Hematopoietic multipotent progenitor cell treated with erythropoietin and hydrocortisone succinate and interleukin-3 and kit ligand, for 17 days (in vitro differentiated cells): ENCODE data around the gene ASB1.
A peak's percentile ranks its signal among the peaks of the same experiment; 100 is the strongest.

ENCODE experiments used
- DNase-seq: peaks from one replicate; pipeline ENCODE4 v3.0.0-alpha.2; 2015; ENCODE audit warnings: low spot score

The ASB1 gene

DNA sequence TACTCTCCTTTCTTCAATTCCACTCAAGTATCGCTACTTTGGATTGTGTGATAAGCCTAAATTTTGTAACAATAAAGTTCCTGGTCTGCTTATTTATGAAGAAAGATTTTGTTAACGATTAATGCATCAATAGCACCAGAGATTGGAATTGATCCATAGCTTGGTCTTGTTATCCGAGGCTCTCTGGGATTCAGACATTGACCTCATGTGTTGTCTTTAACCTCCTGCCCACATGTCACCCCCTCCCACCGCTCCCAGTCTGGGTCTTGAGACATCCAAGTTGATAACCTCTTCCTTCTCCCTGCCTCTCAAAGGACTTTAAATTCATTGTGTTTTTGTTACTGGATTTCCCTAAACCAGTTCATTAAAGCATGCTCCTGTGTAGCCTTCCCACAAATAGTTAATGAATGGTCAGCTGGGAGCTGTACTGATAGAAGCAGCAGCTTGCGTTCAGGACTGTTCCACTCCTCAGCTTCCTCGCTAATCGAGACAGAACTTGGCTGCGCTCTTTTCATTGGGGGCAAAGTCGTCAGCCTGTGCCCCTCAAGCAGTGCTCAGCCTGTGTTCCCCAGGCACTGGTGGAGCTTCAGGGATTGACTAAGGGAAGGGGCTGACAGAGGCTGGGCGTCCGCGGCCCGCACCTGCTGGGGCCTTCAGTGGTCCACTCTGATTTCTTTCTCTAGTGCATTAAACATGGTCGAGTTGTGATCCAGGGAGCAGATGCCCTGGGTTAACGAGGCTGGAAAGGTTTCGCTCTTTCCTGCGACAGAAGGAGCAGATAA, 18.9 kb downstream of the ASB1 start:
- no peak for DNase-seq

DNA sequence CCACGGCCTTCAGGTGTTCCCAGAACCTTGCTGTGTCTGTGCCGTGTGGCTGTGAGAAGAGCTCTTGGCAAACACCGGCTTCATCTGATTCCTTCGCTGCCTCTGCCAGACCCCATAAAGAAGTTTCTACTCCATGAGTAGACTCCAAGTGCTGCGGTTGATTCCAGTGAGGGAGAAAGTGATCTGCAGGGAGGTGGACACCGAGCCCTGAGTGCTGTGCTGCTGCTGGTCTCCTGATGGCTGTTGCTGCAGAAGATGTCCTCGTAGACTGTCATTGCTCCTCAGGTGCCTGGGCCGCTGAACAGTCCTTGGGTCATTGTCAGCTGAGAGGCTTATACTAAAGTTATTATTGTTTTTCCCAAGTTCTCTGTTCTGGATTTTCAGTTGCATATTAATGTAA, 19.6 kb downstream of the ASB1 start:
- no peak for DNase-seq

DNA sequence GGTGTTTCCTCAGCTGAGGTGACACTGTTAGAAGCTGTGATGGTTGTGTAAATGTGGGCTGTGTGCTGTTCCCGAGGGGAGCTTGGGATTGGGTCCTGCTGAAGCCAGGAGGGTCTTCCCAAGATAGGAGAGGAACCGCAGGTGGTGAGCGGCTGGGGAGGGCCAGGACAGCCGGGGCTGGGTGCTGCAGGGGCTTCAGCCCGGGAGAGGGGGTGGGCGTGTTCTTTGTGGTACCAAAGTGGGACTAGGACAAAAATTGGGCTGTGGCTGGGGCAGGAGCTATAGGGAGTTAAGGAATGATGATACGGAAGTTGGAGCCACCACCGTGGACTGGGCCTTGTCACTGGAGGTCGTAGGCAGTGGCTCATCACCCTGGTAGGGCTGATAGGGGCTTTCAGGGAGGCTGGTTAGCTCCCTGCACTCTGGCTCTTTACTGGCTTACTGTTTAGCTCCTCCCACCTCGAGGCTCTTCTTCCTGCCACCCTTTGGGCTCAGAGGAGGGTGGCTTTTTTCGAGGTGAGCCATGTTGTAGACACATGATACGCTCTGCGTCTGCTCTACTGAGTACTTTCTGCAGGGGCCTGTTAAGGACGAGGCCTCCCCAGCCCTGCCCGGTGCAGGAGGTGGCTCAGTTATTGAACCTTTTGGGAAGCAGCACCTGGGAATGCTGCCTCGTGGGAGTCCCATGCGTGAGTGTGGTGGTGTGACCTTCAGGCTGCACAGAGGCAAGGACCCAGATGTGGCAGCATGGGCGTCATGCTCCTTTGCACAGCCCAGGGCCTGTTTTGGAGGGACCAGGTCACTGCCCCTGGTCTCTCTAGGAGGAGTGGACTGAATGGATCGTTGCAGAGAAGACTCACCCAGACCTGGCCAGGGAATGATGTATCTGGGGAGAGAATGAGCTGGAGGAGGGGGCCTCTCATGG, 21.6 kb downstream of the ASB1 start:
- no peak for DNase-seq

DNA sequence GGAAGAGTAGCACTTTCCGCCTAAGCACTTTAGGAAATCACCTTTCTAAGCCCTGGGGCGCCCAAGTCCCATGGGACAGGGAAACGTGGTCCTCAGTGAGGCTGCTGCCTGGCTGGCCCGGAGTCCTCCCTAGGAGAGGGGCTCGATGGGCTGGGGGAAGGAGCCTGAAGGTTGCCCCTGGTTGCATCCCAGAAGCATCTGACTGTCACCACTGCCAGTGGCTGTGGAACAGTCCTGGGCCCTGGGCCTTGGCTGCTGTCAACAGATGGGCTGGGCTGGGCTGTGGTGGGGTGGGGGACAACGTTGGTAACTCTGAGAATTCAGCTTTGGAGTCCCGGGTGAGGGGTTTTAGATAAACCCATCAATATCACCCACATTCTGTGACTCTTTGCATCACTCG, 22.5 kb downstream of the ASB1 start:
- no peak for DNase-seq

DNA sequence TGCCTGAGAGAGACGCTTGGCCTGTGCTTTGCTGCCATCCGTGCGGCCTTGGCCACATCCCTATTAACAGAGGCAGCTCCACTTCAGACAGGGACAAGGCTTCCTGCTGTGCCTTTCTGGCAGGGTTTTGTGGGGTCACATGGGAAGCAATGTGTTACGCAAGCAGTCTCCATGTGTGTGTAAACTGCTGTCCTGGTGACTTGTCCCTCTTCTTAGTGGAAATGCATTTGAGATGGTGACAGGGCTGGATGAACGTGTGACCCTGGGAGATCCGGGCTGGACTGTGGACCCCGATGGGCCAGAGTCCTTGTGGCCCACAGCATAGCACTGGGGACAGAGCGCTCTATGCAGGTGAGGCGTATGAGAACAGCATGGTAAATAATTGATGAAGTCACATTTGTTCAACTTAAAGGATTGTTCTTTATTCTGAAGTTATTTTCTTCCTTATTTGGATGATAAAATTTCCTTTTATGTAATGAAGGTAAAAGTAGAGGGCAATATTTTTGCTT, 23.2 kb downstream of the ASB1 start:
- no peak for DNase-seq

DNA sequence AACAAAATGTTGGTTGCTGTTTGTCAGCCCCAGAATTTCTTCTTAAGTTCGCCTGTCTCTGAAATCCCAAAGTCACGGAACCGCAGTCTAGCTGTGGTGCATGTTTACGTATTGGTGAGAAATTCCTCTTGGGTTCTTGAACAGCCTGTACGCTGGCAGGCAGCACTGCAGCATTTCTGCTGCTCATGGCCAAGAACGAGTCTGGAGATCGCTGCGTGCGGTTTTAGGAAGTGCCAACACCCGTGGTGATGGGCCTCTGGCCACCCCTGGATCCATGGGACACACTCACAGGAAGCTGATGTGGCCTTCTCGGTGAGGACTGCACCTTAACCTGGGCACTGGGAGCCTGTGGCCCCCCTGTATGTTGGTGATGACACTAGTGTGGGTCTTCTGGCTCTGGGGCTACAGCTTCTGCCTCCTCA, 23.7 kb downstream of the ASB1 start:
- no peak for DNase-seq

DNA sequence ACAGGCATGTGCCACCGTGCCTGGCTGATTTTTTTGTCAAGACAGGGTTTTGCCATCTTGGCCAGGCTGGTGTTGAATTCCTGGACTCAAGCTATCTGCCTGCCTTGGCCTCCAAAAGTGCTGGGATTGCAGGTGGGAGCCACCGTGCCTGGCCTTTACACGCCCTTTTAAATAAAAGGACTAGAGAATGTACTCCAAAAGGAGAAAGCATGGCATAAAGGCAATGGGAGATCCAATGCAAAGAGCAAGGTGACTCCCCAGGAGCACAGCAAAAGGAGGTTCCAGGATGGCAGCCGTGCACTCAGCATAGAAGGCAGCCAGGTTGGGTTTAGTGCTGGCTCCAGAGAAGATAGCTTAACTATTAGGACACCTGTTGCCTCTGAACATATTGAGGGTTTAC, 27.1 kb downstream of the ASB1 start:
- DNase-seq = no peak

DNA sequence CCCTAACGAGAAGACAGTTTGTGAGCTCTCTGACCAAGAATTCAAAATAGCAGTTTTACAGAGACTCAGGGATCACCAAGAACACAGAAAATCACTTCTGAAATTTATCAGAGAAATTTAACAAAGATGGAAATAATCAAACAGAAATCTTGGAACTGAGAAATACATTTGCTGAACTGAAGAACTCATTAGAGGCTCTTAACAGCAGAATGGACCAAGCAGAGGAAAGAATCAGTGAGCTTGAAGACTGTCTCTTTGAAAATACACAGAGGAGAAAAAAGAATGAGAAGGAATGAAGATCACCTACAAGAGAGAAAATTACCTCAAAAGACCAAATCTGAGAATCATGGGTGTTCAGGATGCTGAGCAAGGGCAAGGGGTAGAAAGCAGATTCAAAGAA, 29.7 kb downstream of the ASB1 start:
- DNase-seq = no peak

DNA sequence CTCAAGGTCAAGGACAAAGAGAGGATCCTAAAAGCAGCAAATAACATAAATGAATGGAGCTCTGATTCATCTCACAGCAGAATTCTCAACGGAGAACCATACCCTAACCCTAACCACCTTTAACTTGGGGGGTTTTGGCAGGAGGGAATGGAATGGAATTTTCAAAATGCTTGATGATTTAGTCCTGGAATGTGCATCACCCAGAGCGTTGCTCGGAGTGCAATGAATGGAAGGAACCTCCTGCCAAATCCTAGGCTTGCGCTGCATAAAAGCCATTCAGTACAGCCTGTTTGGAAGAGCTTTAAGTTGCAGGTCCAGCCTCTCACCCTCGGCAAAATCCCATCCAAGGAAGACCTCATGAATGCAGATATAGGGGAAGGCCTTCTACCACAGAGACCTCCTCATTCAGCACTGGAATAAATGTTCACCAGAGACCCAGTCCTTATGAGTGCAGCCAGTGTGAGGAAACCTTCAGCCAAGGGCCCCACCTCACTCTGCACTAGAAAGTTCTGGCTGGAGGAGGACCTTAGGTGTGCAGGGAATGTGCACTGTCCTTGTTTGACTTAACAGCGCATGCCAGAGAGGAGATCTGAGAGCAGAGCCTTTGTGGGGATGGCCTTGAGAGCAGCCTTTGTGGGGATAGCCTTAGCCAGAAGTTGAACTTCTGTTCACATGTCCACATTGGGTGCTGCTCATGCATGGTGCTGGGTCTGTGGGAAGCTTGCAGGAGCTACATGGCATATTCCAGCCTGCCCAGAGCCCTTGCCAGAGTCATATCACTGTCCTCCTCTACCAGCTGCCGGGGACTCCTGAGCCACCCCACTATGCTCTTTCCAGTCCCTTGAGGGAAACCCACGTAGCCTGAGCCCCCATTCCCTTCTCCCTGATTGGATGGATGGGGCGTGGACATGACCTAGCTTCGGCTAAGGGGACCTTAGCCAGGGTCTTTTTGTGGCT, 30.5 kb downstream of the ASB1 start:
- no peak for DNase-seq

DNA sequence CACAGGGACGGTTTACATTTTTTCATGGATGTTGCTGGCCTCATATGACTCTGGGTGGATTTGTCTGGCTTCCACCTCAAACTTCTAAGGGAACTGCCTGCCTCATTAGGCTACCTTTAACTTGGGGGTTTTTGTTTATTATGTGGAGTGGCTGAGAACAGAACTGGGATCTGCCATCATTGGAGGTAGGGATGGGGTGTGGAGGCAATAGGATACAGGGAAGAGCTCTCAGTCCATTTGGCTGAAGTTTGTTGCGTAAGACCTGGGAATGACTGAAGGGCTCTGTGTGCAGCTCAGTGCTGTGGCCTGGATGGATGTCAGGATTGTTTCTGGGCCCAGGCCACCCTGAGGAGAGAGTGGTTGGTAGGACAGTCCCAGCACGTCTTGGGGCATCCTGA, 31.2 kb downstream of the ASB1 start:
- DNase-seq = no peak

DNA sequence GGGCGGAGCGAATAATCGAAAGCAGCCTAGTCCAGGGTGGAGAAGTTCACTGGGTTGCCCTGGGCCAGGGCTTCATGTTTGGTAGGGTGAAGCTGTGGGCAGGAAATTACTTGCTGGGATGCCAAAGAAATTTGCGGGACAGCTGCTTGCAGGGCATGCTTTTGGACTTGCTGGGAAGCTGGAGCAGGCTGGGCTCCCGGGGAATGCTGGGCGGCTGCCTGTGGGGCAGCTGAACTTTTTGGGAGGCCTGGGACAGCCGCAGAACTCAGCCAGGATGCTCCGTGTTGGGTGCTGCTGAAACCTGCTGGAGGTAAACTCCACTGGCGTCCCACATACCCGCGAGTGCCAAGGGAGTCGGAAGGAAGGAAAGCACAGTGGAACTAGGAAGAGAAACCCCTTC, 31.9 kb downstream of the ASB1 start:
- DNase-seq = no peak

DNA sequence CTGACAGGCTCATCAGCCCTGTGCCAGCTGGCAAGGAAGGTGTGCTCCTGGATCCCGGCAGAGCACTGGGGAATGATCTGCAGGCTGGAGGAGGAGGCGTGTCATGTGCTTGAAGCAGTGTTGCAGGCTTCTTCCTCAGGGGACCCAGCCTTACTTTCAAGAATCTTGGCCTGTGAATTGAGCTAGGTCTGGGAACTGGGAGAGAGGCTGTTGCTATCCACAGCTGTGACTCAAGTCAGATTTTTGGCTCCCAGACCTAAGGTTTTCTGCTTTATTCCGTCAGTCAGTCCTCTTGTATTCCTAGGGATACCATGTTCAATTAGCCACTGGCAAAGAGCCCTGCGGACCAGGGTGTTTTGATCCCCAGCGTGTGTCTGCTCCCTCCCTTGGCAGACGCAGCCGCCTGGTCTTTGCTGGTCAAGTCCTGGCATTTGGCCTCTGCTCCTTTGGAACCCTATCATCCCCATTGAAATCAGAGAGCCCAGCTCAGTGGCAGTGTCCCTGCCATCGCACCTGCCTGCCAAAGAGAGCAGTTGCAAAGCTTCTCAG, 32.4 kb downstream of the ASB1 start:
- DNase-seq = no peak

DNA sequence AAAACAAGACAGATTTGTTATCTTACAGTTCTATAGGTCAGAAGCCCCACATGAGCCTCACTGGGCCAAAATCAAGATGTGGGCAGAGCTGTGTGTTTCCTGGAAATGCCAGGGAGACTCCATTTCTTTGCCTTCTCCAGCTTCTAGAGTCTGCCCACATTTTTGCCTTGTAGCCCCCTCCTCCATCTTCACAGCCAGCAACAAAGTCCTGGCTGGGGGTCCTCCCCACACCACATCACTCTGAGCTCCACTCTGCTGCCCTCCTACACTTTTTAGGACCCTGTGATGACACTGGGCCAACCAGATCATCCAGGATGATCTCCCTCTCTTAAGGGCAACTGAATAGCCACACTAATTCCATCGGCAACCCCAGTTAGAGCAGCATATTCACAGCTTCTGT, 34.3 kb downstream of the ASB1 start:
- no peak for DNase-seq

DNA sequence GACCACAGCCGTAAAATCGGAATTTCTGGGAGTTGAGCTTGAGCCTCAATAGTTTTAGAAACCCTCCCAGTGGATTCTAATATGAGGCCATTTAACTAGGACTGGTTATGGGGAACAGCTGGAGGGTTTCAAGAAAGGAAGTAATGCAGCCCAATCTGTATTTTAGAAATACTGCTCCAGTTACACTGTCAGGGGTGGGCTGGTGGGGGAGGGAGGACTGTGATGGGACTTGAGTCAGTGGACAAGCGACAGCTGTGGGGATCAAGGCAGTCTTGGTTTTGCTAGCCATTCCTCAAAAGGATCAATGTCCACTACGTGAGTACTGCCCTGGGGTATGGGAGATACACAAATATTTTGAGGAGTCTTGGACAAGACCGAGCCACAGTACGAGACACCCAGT, 34.8 kb downstream of the ASB1 start:
- DNase-seq = no peak

DNA sequence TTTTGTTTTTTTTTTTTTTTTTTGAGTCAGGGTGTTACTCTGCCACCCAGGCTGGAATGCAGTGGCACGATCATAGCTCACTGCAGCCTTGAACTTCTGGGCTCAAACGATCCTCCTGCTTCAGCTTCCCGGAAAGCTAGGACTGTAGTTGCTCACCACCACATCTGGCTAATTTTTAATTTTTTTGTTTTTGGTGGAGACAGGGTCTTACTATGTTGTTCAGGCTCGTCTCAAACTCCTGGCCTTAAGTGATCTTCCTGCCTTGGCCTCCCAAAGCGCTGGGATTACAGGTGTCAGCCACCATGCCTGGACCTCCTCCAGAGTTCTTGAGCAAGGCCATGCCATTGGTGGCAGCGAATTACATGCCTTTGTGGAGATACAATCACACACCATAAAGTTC, 35.2 kb downstream of the ASB1 start:
- no peak for DNase-seq

DNA sequence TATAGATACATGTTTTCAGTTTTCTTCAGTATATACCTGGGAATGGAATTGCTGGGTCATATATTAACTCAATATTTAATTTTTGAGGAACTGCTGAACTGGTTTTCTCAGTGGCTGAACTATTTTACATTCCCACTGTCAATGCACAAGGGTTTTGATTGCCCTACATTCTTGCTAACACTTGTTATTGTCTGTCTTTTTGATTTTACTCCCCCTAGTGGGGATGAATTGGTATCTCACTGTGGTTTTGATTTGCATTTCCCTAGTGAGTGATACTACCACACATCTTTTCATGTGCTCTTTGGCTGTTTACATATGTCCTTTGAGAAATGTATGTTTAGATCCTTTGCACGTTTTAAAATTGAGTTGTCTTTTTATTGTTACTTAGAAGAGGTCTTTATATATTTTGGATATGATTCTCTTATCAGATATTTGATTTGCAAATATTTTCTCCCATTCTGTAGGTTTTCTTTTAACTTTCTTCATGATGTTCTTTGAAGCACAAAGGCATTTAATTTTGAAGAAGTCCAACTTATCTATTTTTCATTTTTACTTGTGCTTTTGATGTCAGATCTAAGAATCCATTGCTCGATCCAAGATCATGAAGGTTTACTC, 36.2 kb downstream of the ASB1 start:
- DNase-seq = peak; percentile 80

DNA sequence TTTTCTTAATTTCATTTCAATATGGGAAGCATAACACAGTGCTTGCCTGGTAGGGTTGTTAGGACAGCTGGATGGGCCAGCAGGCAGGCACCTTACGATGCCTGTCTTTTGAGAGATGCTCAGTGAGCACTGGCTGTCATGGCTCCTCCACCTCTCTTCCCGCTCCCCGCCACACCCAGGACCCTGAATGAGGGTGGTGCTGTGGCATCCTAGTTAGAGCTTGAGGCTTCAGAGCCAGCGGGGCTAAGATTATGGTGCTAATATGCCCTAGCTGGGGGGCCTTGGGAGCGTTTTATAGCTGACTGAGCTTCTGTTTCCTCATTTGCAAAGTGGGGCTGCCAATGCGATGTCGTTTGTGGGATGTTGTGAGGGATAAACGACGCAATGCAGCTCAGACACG, 37.7 kb downstream of the ASB1 start:
- no peak for DNase-seq

DNA sequence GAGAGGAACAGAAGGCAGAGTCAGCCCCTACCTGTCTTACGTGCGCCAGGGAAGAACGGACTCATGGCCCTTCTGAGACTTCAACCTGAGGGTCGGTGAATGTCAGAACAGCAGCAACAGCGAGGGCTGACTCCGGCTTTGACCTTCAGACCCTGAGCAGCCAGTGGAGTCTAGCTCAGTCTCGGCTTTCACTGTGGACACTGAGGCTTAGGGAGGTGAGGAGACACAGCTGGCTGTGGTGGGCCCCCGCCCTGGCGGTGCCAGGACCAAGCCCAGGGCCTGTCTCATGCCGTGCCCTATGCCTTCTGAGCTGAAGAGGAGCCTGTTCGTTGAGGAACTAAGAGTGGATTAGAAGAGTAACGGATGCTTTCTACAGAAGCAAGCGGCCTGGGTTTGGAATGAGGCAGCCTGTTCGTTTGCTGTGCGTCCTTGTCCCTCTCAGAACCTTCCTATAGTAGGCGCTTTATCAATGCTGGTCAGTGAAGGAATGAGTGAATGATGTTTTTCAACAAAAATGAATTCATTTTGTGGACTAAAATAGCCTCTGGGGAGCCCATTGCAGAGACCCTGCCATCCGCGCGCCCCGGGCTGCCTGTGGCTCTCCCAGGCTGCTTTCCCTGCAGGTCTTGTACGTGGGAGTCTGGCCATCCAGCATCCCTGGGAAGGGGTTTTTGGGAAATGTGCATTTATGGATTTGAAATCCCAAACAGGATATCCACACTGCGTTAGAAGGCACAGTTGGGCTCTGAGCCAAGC, 38.9 kb downstream of the ASB1 start:
- DNase-seq = no peak

DNA sequence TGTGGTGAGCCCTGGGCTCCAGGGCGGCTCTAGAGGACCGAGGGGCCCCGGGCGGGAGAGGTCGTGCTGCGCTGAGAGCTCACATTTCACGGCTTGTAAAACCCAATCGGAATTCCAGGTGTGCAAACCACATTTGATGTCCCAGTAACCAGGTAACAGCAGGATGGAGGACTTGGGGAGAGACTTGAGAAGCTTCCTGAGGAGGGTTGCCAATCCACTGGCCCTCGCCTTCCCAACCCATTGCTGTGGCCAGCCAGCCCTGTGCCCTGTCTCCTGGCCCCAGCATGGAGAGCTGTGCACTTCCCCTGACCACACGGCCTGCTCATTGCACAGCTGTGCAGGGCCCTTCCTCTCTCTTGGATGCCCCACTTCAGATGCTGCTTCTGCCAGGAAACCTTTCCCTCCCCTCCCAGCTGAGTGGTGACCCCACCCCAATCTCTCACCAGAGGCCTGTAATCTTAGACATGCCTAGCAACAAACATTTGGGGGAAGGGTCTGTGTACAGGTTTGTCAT, 39.6 kb downstream of the ASB1 start:
- DNase-seq = no peak

DNA sequence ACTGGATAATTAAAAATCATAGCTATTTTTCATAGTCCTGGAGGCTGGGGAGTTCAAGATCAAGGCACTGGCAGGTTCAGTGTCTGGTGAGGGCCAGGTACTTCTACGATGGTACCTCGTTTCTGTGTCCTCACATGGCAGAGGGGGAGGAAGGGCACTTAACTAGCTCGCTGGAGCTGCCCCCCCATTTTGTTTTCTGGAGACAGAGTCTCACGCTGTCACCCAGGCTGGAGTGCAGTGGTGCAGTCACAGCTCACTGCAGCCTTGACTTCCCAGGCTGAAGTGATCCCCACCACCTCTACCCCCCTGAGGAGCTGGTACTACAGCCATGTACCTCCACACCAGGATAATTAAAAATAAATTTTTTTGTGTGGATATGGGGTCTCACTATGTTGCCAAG, 40.3 kb downstream of the ASB1 start:
- no peak for DNase-seq
